Midbrain (tissue), 1 donor: ENCODE data around the gene PRLR.
"Not testable (repeated sequence)": the region's sequence is repeated elsewhere in the genome, so short reads cannot be mapped to it uniquely, and the experiment has no call there.

Experiments used
- DNase-seq: peaks from one replicate; lab custom pipeline; 2025; lab: John Stamatoyannopoulos, UW

PRLR gene

DNA sequence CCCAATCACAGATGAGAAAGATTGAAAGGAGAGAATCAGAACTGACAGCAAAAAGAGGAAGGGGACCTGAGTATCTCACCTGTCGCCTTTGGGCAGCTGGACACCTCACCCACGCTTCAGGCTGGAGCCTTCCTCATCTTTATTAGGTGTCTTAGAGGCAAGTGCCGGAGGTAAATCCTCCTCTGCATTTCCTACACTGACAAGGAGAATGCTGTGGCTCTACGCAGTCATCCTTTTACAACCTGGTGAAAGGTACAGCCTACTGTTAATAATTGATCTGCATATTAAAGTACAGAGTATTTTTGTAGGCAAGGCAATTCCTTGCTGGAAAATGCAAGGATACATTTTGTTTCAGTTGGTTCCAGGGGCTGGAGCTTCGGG, 34.8 kb downstream of the PRLR start:
- no peak for DNase-seq

DNA sequence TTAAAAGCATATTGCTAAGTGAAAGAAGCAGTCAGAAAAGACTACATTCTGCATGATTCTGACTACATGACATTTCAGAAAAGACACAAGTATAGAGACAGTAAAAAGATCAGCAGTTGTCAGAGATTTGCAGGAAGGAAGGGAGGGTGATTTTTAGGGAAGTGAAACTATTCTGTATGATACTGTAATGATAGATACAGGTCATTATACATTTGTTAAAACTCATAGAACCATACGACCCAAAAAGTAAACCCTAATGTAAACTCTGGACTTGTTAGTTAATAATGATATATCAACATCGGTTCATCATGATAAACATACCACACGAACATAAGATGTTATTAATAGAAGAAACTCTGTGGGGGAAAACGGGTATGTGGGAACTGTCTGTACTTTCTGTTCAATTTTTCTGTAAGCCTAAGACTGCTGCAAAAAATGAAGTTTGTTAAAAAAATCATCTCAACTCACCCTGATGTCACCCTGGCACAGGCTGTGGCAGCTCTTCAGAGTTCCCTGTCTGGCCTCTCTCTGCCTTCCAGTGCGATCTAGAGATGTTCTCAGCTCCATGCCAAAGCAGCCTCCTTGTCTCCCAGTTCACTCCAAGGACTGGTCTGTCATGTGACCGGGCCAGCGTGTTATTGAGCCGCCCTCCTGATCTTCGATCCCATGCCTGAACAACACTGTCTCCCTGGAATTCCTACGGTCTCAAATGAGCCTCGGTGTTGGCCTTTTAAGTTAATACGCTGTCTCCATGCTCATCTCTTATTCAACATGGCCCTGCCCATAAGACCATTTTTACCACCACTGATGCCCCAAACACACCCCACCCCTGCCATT, 35.4 kb downstream of the PRLR start:
- DNase-seq: no peak

DNA sequence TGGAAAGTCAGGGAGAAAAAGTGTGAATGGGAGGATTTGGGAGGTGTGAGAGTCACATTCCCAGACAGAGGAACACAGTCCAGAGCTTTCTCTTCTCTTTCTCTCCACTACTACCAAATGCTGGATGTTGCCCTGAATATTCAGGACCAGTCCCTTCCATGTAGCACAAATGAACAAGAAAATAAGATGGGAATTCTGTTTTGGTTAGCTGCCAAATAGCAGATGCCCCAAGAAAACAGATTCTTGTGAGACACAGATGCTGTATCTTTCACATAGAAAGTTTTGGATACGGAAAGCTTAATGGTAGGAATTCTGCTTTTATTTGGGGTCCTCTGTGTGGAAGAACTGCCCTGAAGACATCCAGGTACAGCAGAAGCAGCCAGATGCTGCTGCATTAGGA, 37.8 kb downstream of the PRLR start:
- DNase-seq: no peak

DNA sequence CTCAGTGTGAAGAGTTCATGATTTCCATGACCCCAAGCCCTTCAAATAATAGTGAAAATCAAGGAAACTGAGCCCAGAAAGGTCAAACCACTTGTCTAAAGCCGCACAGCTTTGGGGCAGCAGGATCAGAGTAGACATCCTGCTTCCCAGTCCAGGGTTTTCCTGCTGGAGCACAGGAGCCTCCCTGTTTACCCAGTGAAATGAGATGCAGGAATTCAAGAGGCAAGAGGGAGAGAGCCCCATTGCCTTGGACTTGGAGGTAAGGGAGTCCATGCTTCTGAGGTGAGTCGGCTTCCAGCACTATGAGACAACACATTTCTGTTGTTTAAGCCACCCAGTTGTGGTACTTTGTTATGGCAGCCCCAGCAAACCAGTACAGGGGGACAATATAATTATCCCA, 40.5 kb downstream of the PRLR start:
- DNase-seq: not testable (repeated sequence)

DNA sequence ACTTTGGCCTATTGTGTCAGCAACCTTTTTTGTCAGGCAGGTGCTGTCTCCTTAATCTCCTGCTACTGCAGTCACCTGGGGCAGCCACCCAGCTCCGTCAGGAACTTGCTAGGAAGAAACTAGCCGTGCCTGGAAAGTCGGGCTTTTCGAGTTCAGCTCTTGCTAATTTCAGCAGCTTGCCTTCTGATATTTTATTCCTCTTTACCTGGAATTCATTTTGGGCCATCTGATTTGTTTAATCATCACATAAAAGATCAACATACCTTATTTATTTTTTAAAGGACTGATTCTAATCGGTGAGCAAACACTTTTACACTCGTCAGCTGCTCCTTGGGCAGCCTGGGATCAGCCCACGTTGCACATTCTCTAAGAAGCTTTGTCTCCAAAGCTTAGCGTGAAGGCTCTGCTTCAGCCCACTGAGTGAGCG, 42.2 kb downstream of the PRLR start:
- DNase-seq: no peak

DNA sequence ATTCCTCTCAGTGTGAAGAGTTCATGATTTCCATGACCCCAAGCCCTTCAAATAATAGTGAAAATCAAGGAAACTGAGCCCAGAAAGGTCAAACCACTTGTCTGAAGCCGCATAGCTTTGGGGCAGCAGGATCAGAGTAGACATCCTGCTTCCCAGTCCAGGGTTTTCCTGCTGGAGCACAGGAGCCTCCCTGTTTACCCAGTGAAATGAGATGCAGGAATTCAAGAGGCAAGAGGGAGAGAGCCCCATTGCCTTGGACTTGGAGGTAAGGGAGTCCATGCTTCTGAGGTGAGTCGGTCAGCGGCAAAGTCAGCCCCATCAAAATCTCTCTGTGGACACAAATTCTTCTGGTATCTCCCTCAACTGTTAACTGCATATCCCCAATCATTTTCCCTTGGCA, 42.7 kb downstream of the PRLR start:
- not testable (repeated sequence) for DNase-seq

DNA sequence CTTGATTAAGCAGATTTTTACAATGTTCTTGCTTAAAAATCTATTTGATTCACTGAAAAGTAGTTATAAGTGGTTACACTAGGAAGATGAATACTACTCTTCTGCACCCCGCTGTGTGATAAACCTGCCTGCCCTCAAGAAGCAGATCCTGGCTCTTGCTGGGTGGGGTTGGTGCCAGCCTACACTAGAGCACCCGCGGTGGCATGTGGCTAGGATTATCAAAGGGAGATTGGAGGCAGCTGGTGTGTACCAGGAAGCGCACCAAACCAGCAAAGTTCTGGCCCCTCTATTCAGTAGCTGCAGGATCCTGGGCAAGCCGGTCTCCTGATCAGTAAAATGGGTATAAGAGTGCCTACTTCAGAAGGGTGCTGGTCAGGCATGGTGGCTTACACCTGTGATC, 43.5 kb downstream of the PRLR start:
- no peak for DNase-seq

DNA sequence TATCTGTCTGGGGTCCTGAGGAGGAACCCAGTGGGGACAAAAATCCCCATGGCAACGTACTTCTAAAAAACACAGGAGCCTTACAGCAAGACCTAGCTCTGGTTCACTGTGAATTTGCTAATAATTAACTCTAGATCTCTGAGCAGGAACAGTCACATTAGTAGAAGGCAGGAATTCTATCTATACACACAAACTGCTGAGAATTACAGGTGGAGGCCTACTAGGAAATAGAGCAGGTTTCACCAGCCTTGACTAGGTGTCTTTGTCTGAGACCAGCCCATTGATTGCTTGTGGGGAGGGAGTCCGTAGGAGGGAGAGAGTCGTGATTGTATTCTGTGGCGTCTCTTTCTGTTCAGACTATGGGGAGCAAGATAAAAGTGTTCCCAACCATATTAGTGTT, 44.8 kb downstream of the PRLR start:
- DNase-seq: no peak

DNA sequence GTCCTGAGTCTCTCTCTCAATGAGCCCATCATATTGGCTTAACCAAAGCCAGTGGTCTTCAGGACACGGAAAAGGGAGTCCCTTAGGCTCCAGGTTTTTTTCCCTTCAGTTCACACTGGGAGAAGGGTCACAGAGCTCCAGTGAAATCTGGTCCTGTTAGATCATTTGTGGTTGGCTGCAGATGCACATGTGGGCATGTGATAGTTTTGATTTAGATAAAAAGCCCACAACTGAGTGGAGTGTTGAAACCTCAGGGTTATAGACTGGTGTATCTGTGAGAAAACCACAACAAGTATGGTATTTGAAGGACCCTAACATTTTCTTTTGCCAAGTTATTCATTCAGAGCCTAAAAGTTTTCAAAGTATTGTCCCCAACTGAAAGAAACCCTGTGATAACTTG, 46.7 kb downstream of the PRLR start:
- DNase-seq: no peak

DNA sequence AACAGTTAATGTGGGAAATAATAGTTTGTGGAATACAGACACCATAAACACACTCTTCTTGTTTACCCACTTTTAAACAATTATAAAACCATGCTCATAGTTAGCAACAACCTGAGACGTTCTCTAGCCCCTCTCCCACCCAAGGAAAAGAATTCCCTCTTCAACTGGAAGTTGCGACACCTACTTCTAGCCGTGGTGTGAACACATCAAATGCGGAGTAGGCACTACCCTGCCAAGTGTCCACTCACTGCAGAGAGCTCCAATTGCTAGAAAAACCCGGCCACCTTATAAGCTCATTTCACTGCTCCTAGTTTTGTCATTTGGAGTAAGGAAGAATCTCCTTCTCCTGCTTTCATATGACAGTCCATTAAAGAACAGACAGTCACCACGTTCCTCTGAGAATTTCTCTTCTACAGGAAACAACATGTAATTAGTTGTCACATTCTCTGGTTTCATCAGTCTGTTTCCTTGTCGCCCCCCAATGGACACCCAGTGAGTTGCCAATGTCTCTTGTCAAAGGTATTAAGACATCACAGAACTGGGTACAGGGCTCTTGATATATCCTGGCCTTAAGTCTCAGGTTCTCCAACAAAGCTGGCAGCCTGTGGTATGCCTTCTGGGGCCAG, 47.3 kb downstream of the PRLR start:
- DNase-seq: peak; percentile 29

DNA sequence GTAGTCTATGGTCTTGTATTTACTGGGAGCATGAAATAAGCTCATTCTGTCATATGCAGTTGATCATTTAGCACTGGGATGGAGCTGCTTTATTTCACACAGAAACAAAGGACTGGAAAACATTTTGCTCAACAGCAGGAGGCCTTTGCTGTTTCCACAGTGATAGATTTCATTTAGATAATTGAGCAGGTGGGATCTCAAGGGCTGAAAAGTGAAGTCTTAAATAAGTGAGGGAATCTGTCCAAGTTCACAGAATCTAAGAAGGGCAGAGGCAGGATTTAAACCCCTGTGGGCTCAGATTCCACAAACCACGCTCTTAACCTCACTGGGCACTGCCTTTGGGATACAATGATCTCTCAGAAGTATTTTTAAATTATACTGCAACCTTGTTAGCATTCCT, 47.8 kb downstream of the PRLR start:
- no peak for DNase-seq

DNA sequence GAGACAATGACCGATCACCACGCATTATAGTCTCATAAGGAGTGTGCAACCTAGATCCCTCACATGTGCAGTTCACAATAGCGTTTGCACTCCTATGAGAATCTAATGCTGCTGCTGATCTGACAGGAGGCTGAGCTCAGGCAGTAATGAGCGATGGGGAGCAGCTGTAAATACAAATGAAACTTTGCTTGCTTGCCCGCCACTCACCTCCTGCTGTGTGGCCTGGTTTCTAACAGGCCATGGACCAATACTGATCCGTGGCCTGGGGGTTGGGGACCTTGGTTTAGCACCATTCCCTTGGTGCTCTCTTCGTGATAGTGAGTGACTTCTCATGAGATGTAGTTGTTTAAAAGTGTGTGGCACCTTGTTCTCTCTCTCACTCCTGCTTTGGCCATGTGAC, 50.2 kb downstream of the PRLR start:
- DNase-seq: no peak

DNA sequence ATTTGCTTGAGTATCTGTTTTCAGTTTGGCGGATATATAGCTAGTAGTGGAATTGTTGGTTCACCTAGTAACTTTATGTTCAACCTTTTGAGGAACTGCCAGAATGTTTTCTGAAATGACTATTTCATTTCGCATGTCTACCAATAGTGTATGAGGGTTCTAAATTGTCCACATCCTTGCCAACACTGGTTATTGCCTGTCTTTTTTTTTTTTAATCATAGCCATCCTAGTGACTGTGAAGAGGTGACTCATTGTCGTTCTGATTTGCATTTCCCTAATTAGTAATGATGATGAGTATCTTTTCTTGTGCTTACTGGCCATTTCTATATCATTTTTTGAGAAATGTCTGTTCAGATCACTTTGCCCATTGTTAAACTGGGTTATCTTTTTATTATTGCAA, 52.5 kb downstream of the PRLR start:
- no peak for DNase-seq

DNA sequence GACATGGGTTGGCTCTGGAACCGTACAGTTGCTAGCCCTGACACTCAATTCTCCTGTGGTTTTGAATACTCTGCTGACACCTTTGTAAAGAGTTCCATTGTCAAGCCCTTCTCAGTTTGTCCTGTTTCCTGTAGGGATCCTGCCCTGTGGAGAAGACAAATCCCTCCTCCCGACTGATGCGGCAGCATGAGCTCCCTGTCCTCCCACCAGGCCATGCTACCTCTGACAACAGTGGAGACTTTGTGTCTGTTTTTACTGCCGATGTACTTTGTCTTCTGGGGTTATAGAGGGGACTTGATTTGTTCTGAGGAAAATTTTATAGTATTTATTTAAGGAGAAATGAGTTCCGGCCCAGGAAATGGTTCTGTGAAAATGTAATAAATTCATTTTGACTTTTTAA, 57.8 kb downstream of the PRLR start:
- DNase-seq: no peak

DNA sequence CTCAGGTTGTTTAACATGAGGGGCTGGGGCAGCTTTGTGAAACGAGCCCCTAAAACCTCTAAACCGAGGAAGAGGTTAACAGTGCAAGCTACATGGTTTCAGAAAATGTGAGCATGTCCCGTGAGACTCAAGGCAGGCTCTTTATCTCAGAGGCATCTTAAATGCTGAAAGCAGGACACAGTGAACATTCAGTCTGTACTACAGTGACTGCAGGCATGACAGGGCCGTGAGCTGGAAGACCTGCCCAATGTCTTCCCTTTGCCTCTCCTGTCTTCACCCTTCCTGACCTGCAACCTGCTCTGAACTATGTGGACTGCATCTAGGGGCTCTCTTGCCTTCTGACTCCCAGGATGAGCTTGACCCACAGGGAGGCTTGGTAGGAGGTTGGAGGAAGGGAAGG, 58.3 kb downstream of the PRLR start:
- DNase-seq: no peak

DNA sequence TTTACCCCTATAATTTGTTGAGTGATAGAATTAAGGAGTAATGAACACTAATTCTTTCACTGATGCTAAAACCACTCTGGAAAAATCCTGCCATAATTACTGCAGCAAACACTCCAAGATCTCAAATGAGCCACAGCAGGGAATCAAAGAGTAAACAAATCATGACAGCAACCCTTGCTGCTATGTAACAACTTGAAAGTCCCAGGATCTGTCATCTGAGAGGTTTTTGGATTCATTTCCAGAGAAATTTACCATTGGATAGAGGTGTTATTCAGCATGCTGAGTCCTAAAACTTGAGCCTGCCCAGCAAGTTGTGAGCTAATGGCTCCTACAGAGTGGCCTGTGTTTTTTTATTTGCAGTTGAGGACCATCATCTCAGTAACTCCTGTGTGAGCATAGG, 59.2 kb downstream of the PRLR start:
- no peak for DNase-seq

DNA sequence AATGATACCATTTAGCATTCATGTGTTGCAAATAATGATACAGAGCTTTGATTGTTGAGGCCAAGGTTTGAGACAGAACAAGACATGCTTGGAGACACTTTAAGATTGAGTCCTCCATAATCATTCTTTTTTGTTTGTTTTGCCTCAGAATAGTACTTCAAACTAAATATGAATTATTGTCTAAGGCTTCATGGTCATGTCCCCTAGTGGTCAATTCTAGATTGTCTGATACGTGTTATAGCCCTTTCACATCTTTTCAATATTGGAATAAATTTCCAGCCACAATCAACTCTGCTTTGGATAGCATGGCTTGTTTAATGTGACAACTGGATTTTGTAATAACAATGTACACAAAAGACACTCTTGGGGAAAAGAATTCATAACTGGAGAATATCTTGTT, 64.2 kb downstream of the PRLR start:
- no peak for DNase-seq

DNA sequence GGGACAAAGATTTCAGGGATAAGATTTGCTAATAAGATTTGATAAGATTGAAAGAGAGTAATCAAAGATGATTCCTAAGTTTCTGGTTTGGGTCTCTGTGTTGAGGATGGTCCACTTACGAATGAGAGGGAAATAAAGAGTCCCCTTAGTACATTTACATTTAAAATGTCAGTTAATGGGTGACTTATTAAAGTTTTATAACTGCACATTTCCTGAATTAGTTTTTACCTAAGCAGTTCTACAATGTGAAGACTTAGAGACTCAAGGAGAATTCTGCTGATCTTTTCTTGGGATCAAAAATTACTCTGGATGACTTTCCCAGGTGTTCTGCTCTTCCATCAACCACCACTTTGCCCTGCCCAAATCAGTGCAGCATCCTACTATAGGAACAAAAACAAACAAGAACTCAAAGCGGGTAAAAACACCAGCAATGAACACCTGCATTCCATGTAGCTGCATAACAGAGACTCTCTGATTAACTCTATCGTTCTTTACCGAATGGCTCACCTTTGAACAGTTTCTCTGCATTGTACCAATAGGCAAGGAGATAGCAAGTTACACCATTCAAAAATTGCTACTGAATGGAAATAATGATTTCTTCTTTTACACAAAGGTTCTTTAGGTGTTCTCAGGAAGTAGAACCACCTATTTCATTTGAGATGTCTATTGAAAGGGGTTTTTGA, 65.3 kb downstream of the PRLR start:
- DNase-seq: no peak

DNA sequence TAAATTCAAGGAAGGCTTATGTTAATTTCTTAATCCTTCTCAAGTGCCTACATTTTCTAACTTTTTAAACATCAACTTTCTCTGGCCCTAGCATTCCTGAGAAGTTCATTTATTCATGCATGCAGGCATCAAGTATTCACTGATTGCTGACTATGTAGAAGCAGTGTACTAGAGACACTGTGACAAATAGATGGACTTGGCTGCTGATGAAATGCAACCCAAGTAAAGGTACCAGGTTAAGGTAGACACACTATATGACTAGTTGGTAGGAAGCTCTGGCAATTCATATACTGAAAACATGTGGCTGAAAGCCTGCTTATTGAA, 66.6 kb downstream of the PRLR start:
- DNase-seq: no peak

DNA sequence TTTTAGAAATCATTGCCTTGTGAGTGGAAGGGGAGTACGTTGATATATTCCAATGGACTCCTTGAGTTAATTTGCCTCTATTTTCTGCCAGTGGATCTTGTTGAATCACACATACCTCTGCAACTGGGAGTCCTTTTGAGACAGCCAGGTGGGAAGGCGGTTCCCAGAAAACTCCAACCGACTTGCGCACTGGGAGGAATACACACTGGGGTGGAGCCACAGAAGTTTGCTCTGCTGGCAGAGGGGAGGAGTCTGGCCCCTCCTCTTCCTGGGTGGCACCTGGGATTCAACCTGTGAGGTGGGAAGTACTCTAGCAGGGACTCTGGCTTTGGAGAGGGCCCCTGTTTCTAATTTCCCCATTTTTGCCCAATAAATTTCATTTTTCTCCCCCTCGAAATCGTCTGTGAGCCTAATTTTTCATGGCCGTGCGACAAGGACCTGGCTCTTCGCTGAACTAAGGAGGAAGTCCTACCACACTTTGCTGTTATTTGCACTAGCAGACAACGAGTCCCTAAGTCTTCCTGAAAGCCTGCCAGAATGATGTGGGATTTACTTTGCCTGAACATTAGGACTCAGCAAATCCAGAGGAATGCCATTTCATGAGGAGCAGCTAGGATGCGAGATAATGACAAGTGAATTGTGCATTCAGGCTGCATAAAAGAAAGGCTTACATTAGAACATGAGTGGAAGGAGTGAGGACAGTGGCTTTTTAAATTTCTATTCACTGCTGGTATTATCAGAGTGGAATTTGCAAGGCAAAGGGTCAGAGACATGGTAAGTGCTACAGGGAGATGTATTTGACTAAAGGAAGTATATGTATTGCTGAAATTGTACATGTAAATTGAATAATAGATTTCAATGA, 67.2 kb downstream of the PRLR start:
- no peak for DNase-seq

DNA sequence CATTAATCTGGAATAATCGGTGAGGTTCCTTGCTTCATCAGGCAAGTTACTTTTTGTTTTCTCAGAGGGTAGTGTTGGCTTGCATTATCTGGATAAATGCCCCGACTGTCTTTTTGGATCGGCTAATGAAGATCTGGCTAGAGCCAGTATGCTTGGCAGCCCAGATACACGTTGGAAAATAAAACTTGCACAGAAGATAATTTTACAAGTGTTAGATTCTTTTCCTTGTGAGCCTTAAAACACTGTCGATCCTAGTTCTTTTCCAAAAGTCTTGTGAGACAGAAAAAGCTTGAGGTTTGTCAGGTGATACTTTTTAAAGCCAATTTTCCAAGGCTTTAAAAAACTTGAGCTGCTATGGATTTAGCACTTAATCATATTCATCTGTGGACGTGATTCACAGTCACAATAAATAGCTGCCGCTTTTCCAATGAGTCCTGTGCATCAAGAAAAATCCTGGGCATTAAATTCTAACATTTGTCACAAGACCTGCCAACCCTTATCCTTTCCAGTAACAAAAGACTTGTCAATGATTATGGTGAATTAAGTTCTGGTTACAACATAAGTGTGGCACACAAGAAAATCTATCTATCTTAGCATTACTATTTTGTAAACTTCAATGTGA, 68.5 kb downstream of the PRLR start:
- DNase-seq: no peak

DNA sequence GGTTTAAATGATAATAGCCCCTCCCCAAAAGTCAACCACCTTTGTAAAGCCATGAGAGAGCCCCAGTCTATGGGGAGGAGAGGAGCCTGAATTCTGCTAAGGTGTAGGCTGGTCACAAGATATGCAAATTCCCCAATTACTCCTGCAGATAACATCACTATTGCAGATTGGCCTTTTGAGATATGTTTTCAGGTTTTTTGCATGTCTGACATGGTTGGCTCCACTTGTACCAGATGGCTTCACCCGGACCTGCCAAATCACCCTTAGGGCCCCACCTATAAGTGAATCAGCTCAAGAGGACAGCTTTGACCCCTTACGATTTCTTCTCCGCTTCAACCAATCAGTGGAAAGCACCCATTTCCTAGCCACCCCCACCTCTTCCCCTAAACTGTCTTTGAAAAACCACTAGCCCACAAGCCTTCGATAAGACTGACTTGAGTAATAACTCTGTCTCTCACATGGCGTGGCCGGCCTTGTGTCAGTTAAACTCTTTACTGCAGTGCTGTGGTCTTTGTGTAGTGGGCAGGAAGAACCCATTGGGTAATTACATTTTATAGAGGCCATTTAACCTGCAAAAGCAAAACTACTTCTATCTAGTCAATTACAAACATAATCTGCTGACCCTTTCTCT, 69.7 kb downstream of the PRLR start:
- DNase-seq: no peak
